ENCODE results near the gene DGKE. TPM values are rescaled to one million over a fixed set of nuclear protein-coding genes. Genes with fewer than 3 reads are reported as not detected.

The DGKE gene
- total and polyA plus RNA-seq, 2 of the 13 experiments (the other 11 are each of a cell fraction or from before 2014, with no cell fraction given) = 3.2 to 5.3 TPM

GRCh38 chr17:56914581-56915273, 80.8 kb downstream of the DGKE start (continued):
- TF ChIP-seq DMAP1 (CRISPR knock-in tag; IDR thresholded peaks at IDR 0.05) (no peak), U2AF1 (optimal IDR thresholded peaks at IDR 0.05; ENCODE audit: low read depth, low read length) (no peak), SAFB2 (CRISPR knock-in tag; IDR thresholded peaks at IDR 0.05; ENCODE audit: borderline replicate concordance, low read depth) (no peak), NR2C2 (CRISPR knock-in tag; IDR thresholded peaks at IDR 0.05; ENCODE audit: borderline replicate concordance) (no peak), NFIC (IDR thresholded peaks at IDR 0.05; ENCODE audit: low read length) (0 out of 2 replicates have a peak, but pooled peaks have one; percentile 22), GATA4 (IDR thresholded peaks at IDR 0.05; ENCODE audit: borderline replicate concordance, low read depth) (no peak), ZNF552 (CRISPR knock-in tag; IDR thresholded peaks at IDR 0.05; ENCODE audit: borderline replicate concordance) (0 out of 2 replicates have a peak, but pooled peaks have one; percentile 1), ZNF841 (CRISPR knock-in tag; IDR thresholded peaks at IDR 0.05; ENCODE audit: borderline replicate concordance) (no peak), NCOA1 (CRISPR knock-in tag; IDR thresholded peaks at IDR 0.05) (no peak)
- TF ChIP-seq, protein P1, sequence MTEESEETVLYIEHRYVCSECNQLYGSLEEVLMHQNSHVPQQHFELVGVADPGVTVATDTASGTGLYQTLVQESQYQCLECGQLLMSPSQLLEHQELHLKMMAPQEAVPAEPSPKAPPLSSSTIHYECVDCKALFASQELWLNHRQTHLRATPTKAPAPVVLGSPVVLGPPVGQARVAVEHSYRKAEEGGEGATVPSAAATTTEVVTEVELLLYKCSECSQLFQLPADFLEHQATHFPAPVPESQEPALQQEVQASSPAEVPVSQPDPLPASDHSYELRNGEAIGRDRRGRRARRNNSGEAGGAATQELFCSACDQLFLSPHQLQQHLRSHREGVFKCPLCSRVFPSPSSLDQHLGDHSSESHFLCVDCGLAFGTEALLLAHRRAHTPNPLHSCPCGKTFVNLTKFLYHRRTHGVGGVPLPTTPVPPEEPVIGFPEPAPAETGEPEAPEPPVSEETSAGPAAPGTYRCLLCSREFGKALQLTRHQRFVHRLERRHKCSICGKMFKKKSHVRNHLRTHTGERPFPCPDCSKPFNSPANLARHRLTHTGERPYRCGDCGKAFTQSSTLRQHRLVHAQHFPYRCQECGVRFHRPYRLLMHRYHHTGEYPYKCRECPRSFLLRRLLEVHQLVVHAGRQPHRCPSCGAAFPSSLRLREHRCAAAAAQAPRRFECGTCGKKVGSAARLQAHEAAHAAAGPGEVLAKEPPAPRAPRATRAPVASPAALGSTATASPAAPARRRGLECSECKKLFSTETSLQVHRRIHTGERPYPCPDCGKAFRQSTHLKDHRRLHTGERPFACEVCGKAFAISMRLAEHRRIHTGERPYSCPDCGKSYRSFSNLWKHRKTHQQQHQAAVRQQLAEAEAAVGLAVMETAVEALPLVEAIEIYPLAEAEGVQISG (CRISPR knock-in tag; IDR thresholded peaks at IDR 0.05) = no peak
- TF ChIP-seq, protein P2, sequence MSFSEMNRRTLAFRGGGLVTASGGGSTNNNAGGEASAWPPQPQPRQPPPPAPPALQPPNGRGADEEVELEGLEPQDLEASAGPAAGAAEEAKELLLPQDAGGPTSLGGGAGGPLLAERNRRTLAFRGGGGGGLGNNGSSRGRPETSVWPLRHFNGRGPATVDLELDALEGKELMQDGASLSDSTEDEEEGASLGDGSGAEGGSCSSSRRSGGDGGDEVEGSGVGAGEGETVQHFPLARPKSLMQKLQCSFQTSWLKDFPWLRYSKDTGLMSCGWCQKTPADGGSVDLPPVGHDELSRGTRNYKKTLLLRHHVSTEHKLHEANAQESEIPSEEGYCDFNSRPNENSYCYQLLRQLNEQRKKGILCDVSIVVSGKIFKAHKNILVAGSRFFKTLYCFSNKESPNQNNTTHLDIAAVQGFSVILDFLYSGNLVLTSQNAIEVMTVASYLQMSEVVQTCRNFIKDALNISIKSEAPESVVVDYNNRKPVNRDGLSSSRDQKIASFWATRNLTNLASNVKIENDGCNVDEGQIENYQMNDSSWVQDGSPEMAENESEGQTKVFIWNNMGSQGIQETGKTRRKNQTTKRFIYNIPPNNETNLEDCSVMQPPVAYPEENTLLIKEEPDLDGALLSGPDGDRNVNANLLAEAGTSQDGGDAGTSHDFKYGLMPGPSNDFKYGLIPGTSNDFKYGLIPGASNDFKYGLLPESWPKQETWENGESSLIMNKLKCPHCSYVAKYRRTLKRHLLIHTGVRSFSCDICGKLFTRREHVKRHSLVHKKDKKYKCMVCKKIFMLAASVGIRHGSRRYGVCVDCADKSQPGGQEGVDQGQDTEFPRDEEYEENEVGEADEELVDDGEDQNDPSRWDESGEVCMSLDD (CRISPR knock-in tag; IDR thresholded peaks at IDR 0.05; ENCODE audit: borderline replicate concordance) = no peak
- TF ChIP-seq, protein P3, sequence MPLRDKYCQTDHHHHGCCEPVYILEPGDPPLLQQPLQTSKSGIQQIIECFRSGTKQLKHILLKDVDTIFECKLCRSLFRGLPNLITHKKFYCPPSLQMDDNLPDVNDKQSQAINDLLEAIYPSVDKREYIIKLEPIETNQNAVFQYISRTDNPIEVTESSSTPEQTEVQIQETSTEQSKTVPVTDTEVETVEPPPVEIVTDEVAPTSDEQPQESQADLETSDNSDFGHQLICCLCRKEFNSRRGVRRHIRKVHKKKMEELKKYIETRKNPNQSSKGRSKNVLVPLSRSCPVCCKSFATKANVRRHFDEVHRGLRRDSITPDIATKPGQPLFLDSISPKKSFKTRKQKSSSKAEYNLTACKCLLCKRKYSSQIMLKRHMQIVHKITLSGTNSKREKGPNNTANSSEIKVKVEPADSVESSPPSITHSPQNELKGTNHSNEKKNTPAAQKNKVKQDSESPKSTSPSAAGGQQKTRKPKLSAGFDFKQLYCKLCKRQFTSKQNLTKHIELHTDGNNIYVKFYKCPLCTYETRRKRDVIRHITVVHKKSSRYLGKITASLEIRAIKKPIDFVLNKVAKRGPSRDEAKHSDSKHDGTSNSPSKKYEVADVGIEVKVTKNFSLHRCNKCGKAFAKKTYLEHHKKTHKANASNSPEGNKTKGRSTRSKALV (CRISPR knock-in tag; IDR thresholded peaks at IDR 0.05) = peak; percentile 10; the same call in 1 of the 2 replicates

Data from HepG2 (cell line).